Measurements from ENCODE around the gene GRAMD2B.

GRAMD2B gene

GRCh38 chr5:126428421-126428820 is 5.2 kb downstream of the GRAMD2B start:
- no peak for TF ChIP-seq CTCF (IDR thresholded peaks at IDR 0.05; ENCODE audit: insufficient read depth, low read depth, low read length, missing control alignments)
- H3K4me3 ChIP-seq (ENCODE audit: low read length) = no peak overlapping the region
- DNase-seq (ENCODE audit: low read depth) = peak; percentile 69

- no peak overlapping the region for H3K4me3 ChIP-seq (ENCODE audit: low read length)
- TF ChIP-seq CTCF (IDR thresholded peaks at IDR 0.05; ENCODE audit: insufficient read depth, low read depth, low read length, missing control alignments) = no peak
- DNase-seq (ENCODE audit: low read depth) = no peak
Measured at GRCh38 chr5:126430631-126431030, 7.4 kb downstream of the GRAMD2B start.

GRCh38 chr5:126433701-126434100 is 10.5 kb downstream of the GRAMD2B start:
- peak; percentile 58 for DNase-seq (ENCODE audit: low read depth)
- no peak for TF ChIP-seq CTCF (IDR thresholded peaks at IDR 0.05; ENCODE audit: insufficient read depth, low read depth, low read length, missing control alignments)

GRCh38 chr5:126435261-126435660 is 12.1 kb downstream of the GRAMD2B start:
- DNase-seq (ENCODE audit: low read depth) = no peak
- no peak overlapping the region for H3K4me3 ChIP-seq (ENCODE audit: low read length)
- no peak for TF ChIP-seq CTCF (IDR thresholded peaks at IDR 0.05; ENCODE audit: insufficient read depth, low read depth, low read length, missing control alignments)

More at GRCh38 chr5:126433701-126434100, 10.5 kb downstream of the GRAMD2B start:
- H3K4me3 ChIP-seq (ENCODE audit: low read length) = no peak overlapping the region

GRCh38 chr5:126435714-126436113 is 12.5 kb downstream of the GRAMD2B start:
- H3K4me3 ChIP-seq (ENCODE audit: low read length) = no peak overlapping the region
- TF ChIP-seq CTCF (IDR thresholded peaks at IDR 0.05; ENCODE audit: insufficient read depth, low read depth, low read length, missing control alignments) = no peak
- no peak for DNase-seq (ENCODE audit: low read depth)

- no peak for TF ChIP-seq CTCF (IDR thresholded peaks at IDR 0.05; ENCODE audit: insufficient read depth, low read depth, low read length, missing control alignments)
- DNase-seq (ENCODE audit: low read depth) = no peak
Measured at GRCh38 chr5:126437721-126438120, 14.5 kb downstream of the GRAMD2B start.

GRCh38 chr5:126438267-126438666 is 15.1 kb downstream of the GRAMD2B start:
- no peak for TF ChIP-seq CTCF (IDR thresholded peaks at IDR 0.05; ENCODE audit: insufficient read depth, low read depth, low read length, missing control alignments)
- no peak for DNase-seq (ENCODE audit: low read depth)
- H3K4me3 ChIP-seq (ENCODE audit: low read length) = no peak overlapping the region

More at GRCh38 chr5:126437721-126438120, 14.5 kb downstream of the GRAMD2B start:
- no peak overlapping the region for H3K4me3 ChIP-seq (ENCODE audit: low read length)
